ENCODE measurements around the gene NET1.

Gene NET1

GRCh38 chr10:5387169-5387568 lies 25.2 kb upstream of the NET1 start:
- H3K27ac ChIP-seq, result no peak overlapping the region
- no peak for TF ChIP-seq CTCF (conservative IDR thresholded peaks at IDR 0.05)

- no peak overlapping the region for H3K27ac ChIP-seq
- no peak for TF ChIP-seq CTCF (conservative IDR thresholded peaks at IDR 0.05)
These were observed 21.7 kb upstream of the NET1 start for GRCh38 chr10:5390607-5391205.

GRCh38 chr10:5391790-5392189 lies 20.6 kb upstream of the NET1 start:
- H3K27ac ChIP-seq, result no peak overlapping the region

GRCh38 chr10:5393529-5393928 lies 18.8 kb upstream of the NET1 start:
- no peak for TF ChIP-seq CTCF (conservative IDR thresholded peaks at IDR 0.05)

More at GRCh38 chr10:5391790-5392189, 20.6 kb upstream of the NET1 start:
- no peak for TF ChIP-seq CTCF (conservative IDR thresholded peaks at IDR 0.05)

GRCh38 chr10:5395168-5395567 lies 17.2 kb upstream of the NET1 start:
- TF ChIP-seq CTCF (conservative IDR thresholded peaks at IDR 0.05), result no peak
- no peak overlapping the region for H3K27ac ChIP-seq

More at GRCh38 chr10:5393529-5393928, 18.8 kb upstream of the NET1 start:
- no peak overlapping the region for H3K27ac ChIP-seq

- TF ChIP-seq CTCF (conservative IDR thresholded peaks at IDR 0.05), result no peak
- no peak overlapping the region for H3K27ac ChIP-seq
These were observed 15.6 kb upstream of the NET1 start for GRCh38 chr10:5396556-5397300.

- TF ChIP-seq CTCF (conservative IDR thresholded peaks at IDR 0.05), result no peak
- no peak overlapping the region for H3K27ac ChIP-seq
These were observed 13.0 kb upstream of the NET1 start for GRCh38 chr10:5399332-5399731.

All from VCaP (cell line).